Right renal cortex interstitium (tissue), 3 donors: ENCODE results near the gene CHN2. TPM values are rescaled to one million over a fixed set of nuclear protein-coding genes. Genes with fewer than 3 reads are reported as not detected.
"Not testable (repeated sequence)": the region's sequence is repeated elsewhere in the genome, so short reads cannot be mapped to it uniquely, and the experiment has no call there.

Experiments used
- DNase-seq, 3 donors: peaks; one replicate each; pipeline ENCODE4 v3.0.0-alpha.2; 2013; ENCODE audit warnings: low read depth in 3 of 3, low spot score in 2 of 3
- polyA plus RNA-seq, 3 donors: library from polyadenylated mRNA; unstranded; fragments of 120-200 nt; gene quantifications; one replicate each; pipeline ENCODE4 v1.2.1, GENCODE V29; 2013; ENCODE audit not compliant: insufficient read length in 3 of 3

The CHN2 gene
- polyA plus RNA-seq, 3 donors, result 14.3 to 20.8 (median 18.3) TPM

GRCh38 chr7:29254591-29254990, 60.0 kb downstream of the CHN2 start:
- DNase-seq, result no peak

GRCh38 chr7:29255199-29255878, 60.8 kb downstream of the CHN2 start:
- no peak for DNase-seq

GRCh38 chr7:29255906-29256692, 61.5 kb downstream of the CHN2 start:
- no peak for DNase-seq

GRCh38 chr7:29256693-29257002, 62.1 kb downstream of the CHN2 start:
- no peak for DNase-seq

- no peak for DNase-seq
These were observed 64.4 kb downstream of the CHN2 start for GRCh38 chr7:29258951-29259350.

GRCh38 chr7:29262191-29262917, 67.8 kb downstream of the CHN2 start:
- no peak for DNase-seq

- DNase-seq, result not testable (repeated sequence)
These were observed 69.1 kb downstream of the CHN2 start for GRCh38 chr7:29263601-29264207.

- no peak for DNase-seq
These were observed 70.8 kb downstream of the CHN2 start for GRCh38 chr7:29265208-29265923.

GRCh38 chr7:29269935-29270334, 75.4 kb downstream of the CHN2 start:
- DNase-seq, result no peak

GRCh38 chr7:29270594-29271318, 76.2 kb downstream of the CHN2 start:
- DNase-seq, result no peak

GRCh38 chr7:29271319-29271658, 76.7 kb downstream of the CHN2 start:
- no peak for DNase-seq

- no peak for DNase-seq
These were observed 77.5 kb downstream of the CHN2 start for GRCh38 chr7:29272057-29272456.

- no peak for DNase-seq
These were observed 79.8 kb downstream of the CHN2 start for GRCh38 chr7:29274146-29275017.

GRCh38 chr7:29275018-29275318, 80.4 kb downstream of the CHN2 start:
- DNase-seq, result no peak

GRCh38 chr7:29275493-29275892, 80.9 kb downstream of the CHN2 start:
- no peak for DNase-seq

GRCh38 chr7:29276199-29276598, 81.6 kb downstream of the CHN2 start:
- DNase-seq, result no peak

GRCh38 chr7:29276806-29277205, 82.2 kb downstream of the CHN2 start:
- DNase-seq, result no peak

GRCh38 chr7:29277436-29278215, 83.1 kb downstream of the CHN2 start:
- DNase-seq, result no peak
